Mesothelial cell of epicardium (in vitro differentiated cells): ENCODE measurements around the gene RYR1. TPM values are rescaled to one million over a fixed set of nuclear protein-coding genes. Genes with fewer than 3 reads are reported as not detected.
"Not testable (repeated sequence)": the region's sequence is repeated elsewhere in the genome, so short reads cannot be mapped to it uniquely, and the experiment has no call there.

Source experiments
- DNase-seq, 2 experiments: peaks; one replicate each; pipeline ENCODE4 v3.0.0; 2021; ENCODE audit warnings: low spot score in 2 of 2; ENCODE audit not compliant: unreplicated experiment in 2 of 2
- H3K27ac Mint-ChIP-seq: 2 replicates; pipeline ENCODE4 v1.8.0; 2021; ENCODE audit warnings: mixed read lengths
- H3K27me3 Mint-ChIP-seq: 2 replicates; pipeline ENCODE4 v1.8.0; 2021; ENCODE audit warnings: low read depth, mixed read lengths
- H3K36me3 Mint-ChIP-seq: 2 replicates; pipeline ENCODE4 v1.8.0; 2021; ENCODE audit warnings: mixed read lengths
- H3K4me1 Mint-ChIP-seq: 2 replicates; pipeline ENCODE4 v1.8.0; 2021; ENCODE audit warnings: mixed read lengths
- H3K4me3 Mint-ChIP-seq: 2 replicates; pipeline ENCODE4 v1.8.0; 2021; ENCODE audit warnings: mild to moderate bottlenecking, moderate library complexity, mixed read lengths
- H3K9me3 Mint-ChIP-seq: 2 replicates; pipeline ENCODE4 v1.8.0; 2021; ENCODE audit warnings: mixed read lengths
- CTCF ChIP-seq: fragments of 200-600 bp; sonication (generic); IDR thresholded peaks from one replicate; pipeline ENCODE4 v1.5.0; 2021; ENCODE audit warnings: antibody characterized with exemption; ENCODE audit not compliant: unreplicated experiment
- total RNA-seq: library from RNA; stranded (reverse); gene quantifications from 3 replicates; pipeline ENCODE4 v1.2.1, GENCODE V29; 2021

RYR1 gene
- total RNA-seq, 1 donor from 2014 or later, result 0.27 TPM

- peaks cover 18% of the 10 kb centered on the region for H3K9me3 Mint-ChIP-seq
- no peak overlapping the region for H3K4me3 Mint-ChIP-seq
- no peaks in the 10 kb centered on the region for H3K4me1 Mint-ChIP-seq
- no peaks in the 10 kb centered on the region for H3K36me3 Mint-ChIP-seq
- no peak for TF ChIP-seq CTCF
- H3K27me3 Mint-ChIP-seq, result peaks cover 26% of the 10 kb centered on the region
- no peak for DNase-seq
- no peak overlapping the region for H3K27ac Mint-ChIP-seq
These were observed 57.4 kb downstream of the RYR1 start for GRCh38 chr19:38490861-38491260.

- H3K27ac Mint-ChIP-seq, result no peak overlapping the region
- TF ChIP-seq CTCF, result no peak
These were observed 58.8 kb downstream of the RYR1 start for GRCh38 chr19:38492181-38492813.

GRCh38 chr19:38494379-38494778, 60.9 kb downstream of the RYR1 start:
- H3K4me3 Mint-ChIP-seq, result no peak overlapping the region
- peaks cover 10% of the 10 kb centered on the region for H3K9me3 Mint-ChIP-seq
- H3K27ac Mint-ChIP-seq, result no peak overlapping the region
- TF ChIP-seq CTCF, result no peak
- H3K4me1 Mint-ChIP-seq, result no peaks in the 10 kb centered on the region
- DNase-seq, result no peak
- H3K27me3 Mint-ChIP-seq, result peaks cover 10% of the 10 kb centered on the region
- no peaks in the 10 kb centered on the region for H3K36me3 Mint-ChIP-seq

More at GRCh38 chr19:38492181-38492813, 58.8 kb downstream of the RYR1 start:
- H3K4me1 Mint-ChIP-seq, result no peaks in the 10 kb centered on the region
- H3K4me3 Mint-ChIP-seq, result no peak overlapping the region
- H3K36me3 Mint-ChIP-seq, result no peaks in the 10 kb centered on the region
- DNase-seq, result no peak
- peaks cover 20% of the 10 kb centered on the region for H3K27me3 Mint-ChIP-seq
- H3K9me3 Mint-ChIP-seq, result peaks cover 10% of the 10 kb centered on the region

GRCh38 chr19:38495375-38495774, 61.9 kb downstream of the RYR1 start:
- peaks cover 13% of the 10 kb centered on the region for H3K27me3 Mint-ChIP-seq

GRCh38 chr19:38496116-38496515, 62.6 kb downstream of the RYR1 start:
- no peak for DNase-seq
- no peak overlapping the region for H3K4me3 Mint-ChIP-seq
- TF ChIP-seq CTCF, result no peak
- no peak overlapping the region for H3K27ac Mint-ChIP-seq
- H3K36me3 Mint-ChIP-seq, result no peaks in the 10 kb centered on the region
- no peaks in the 10 kb centered on the region for H3K4me1 Mint-ChIP-seq
- H3K9me3 Mint-ChIP-seq, result peaks cover under 1% of the 10 kb centered on the region
- peaks cover 11% of the 10 kb centered on the region for H3K27me3 Mint-ChIP-seq

More at GRCh38 chr19:38495375-38495774, 61.9 kb downstream of the RYR1 start:
- DNase-seq, H3K27ac Mint-ChIP-seq, H3K36me3 Mint-ChIP-seq, H3K9me3 Mint-ChIP-seq, H3K4me3 Mint-ChIP-seq, H3K4me1 Mint-ChIP-seq: not testable (repeated sequence)

- TF ChIP-seq CTCF, result no peak
- no peaks in the 10 kb centered on the region for H3K9me3 Mint-ChIP-seq
- no peaks in the 10 kb centered on the region for H3K36me3 Mint-ChIP-seq
- no peak overlapping the region for H3K4me3 Mint-ChIP-seq
- peaks cover 12% of the 10 kb centered on the region for H3K27me3 Mint-ChIP-seq
- no peaks in the 10 kb centered on the region for H3K4me1 Mint-ChIP-seq
- no peak for DNase-seq
- no peak overlapping the region for H3K27ac Mint-ChIP-seq
These were observed 63.4 kb downstream of the RYR1 start for GRCh38 chr19:38496603-38497487.
